Measurements from ENCODE around the gene SKAP1. TPM values are rescaled to one million over a fixed set of nuclear protein-coding genes. Genes with fewer than 3 reads are reported as not detected.

SKAP1 gene
- total and polyA plus RNA-seq, 2 of the 13 experiments (the other 11 are each of a cell fraction or from before 2014, with no cell fraction given), result 0.21 TPM; not detected in 1

GRCh38 chr17:48101012-48101720, 328.8 kb downstream of the SKAP1 start, which contains the start of gene CBX1:
Gene CBX1, minus strand, starts transcription at chr17:48101478. Its CDS starts 24,474 bp downstream, at chr17:48077004.
- Histone ChIP-seq H3K36me3 (replicated peaks in 1 of 2; ENCODE audit: control insufficient read depth in 1 of 2, insufficient read depth in 2 of 2, low read length in 2 of 2) (no peaks in the 10 kb centered on the region), H3K4me1 (ENCODE audit: insufficient read depth, low read length) (peaks cover 27% of the 10 kb centered on the region), H2AFZ (ENCODE audit: low read length) (peak within 1 kb of the TSS; percentile 20), H3K4me2 (ENCODE audit: low read depth, low read length) (peak within 1 kb of the TSS; percentile 72), H3K4me3 (replicated peaks in 1 of 3; ENCODE audit: insufficient read depth in 1 of 3, low read depth in 2 of 3, low read length in 3 of 3) (peak within 1 kb of the TSS; percentile 90), H4K20me1 (ENCODE audit: insufficient read depth, low read length) (0 out of 2 replicates have a peak, but pooled peaks cover 3% of the 10 kb centered on the region), H3K27me3 (ENCODE audit: control insufficient read depth in 1 of 2, insufficient read depth in 2 of 2, low read length in 2 of 2) (no peaks in the 10 kb centered on the region), H3K79me2 (ENCODE audit: insufficient read depth, low read length) (peaks cover 38% of the 10 kb centered on the region), H3K9ac (ENCODE audit: insufficient read depth, low read depth, low read length) (peak within 1 kb of the TSS; percentile 79), H3K27ac (ENCODE audit: extremely low read length, insufficient read depth, low read length) (peak within 1 kb of the TSS; percentile 84), H3K9me3 (ENCODE audit: low read length) (no peaks in the 10 kb centered on the region)
- CTCF ChIA-PET (ENCODE audit: low intra/inter-chr PET ratio, low total read pairs), result no interaction called here
- ATAC-seq (peak; percentile 96), DNase-seq (ENCODE audit: low spot score) (peak; percentile 93), FAIRE-seq (peak; percentile 59)
- in situ Hi-C loops (cut with HindIII; ENCODE audit: extremely low pct_ligation_motif_present, low pct_unique_long_range_greater_than_20kb) (no loop called here), intact Hi-C loops (cut with micrococcal nuclease; ENCODE audit: unreplicated experiment) (loop anchor here (2.0 kb wide), 1 partner anchor 76 kb away; no protein-coding TSS in a partner anchor)
- BruUV-seq (replicated peaks), result TSS peak; percentile 44
- POLR2A ChIA-PET, result interaction anchor here (1.3 to 2.2 kb wide), 3 partner anchors 15 to 206 kb away, joined by 3 to 19 read pairs (median 6); partner anchors contain the start of genes NFE2L1 and SP2
- 2% methylated on average over 34 of the region's 79 CpGs for WGBS (ENCODE audit: low lambda C conversion rate)
- TF ChIP-seq ZNF703 (CRISPR knock-in tag; IDR thresholded peaks at IDR 0.05; ENCODE audit: borderline replicate concordance), result no peak; the same call in 1 of the 2 replicates
- peak; percentile 21; the same call in 1 of the 2 replicates for TF ChIP-seq ZNF253 (CRISPR knock-in tag; IDR thresholded peaks at IDR 0.05; ENCODE audit: borderline replicate concordance)
- TF ChIP-seq MAZ (IDR thresholded peaks at IDR 0.05; ENCODE audit: borderline replicate concordance, low read depth, low read length), result 0 out of 2 replicates have a peak, but pooled peaks have one; percentile 63
- peak; percentile 97 for TF ChIP-seq MAZ (CRISPR knock-in tag; IDR thresholded peaks at IDR 0.05; ENCODE audit: low read depth)
- peak; percentile 88 for TF ChIP-seq RBM39 (IDR thresholded peaks at IDR 0.05; ENCODE audit: low read depth, low read length, poor library complexity, severe bottlenecking)
- TF ChIP-seq MAF1 (CRISPR knock-in tag; IDR thresholded peaks at IDR 0.05; ENCODE audit: borderline replicate concordance), result 0 out of 2 replicates have a peak, but pooled peaks have one; percentile 36
- 0 out of 2 replicates have a peak, but pooled peaks have one; percentile 6 for TF ChIP-seq ZNF576 (CRISPR knock-in tag; IDR thresholded peaks at IDR 0.05)
- TF ChIP-seq ZNF382 (CRISPR knock-in tag; IDR thresholded peaks at IDR 0.05; ENCODE audit: borderline replicate concordance), result no peak
- peak; percentile 89 for TF ChIP-seq CAMTA2 (CRISPR knock-in tag; IDR thresholded peaks at IDR 0.05; ENCODE audit: borderline replicate concordance)
- peak; percentile 97 for TF ChIP-seq REPIN1 (CRISPR knock-in tag; IDR thresholded peaks at IDR 0.05; ENCODE audit: borderline replicate concordance, low read depth)
- TF ChIP-seq ZNF44 (CRISPR knock-in tag; IDR thresholded peaks at IDR 0.05), result peak; percentile 71; the same call in 1 of the 2 replicates
- no peak for TF ChIP-seq LRRFIP1 (CRISPR knock-in tag; conservative IDR thresholded peaks at IDR 0.05)
- TF ChIP-seq ZNF780A (CRISPR knock-in tag; IDR thresholded peaks at IDR 0.05), result peak; percentile 86; the same call in 1 of the 2 replicates
- peak; percentile 93 for TF ChIP-seq ZNF678 (CRISPR knock-in tag; IDR thresholded peaks at IDR 0.05)
- peak; percentile 69 to 91 for TF ChIP-seq POLR2A (IDR thresholded peaks at IDR 0.05; ENCODE audit: insufficient read depth in 1 of 2, low read depth in 2 of 2, low read length in 2 of 2)
- TF ChIP-seq ZNF784 (CRISPR knock-in tag; IDR thresholded peaks at IDR 0.05; ENCODE audit: borderline replicate concordance), result peak; percentile 91; the same call in 1 of the 2 replicates
- peak; percentile 44; the same call in 1 of the 2 replicates for TF ChIP-seq MIXL1 (CRISPR knock-in tag; IDR thresholded peaks at IDR 0.05)
- TF ChIP-seq SRY (CRISPR knock-in tag; IDR thresholded peaks at IDR 0.05), result peak; percentile 97
- no peak for TF ChIP-seq ZNF12 (CRISPR knock-in tag; IDR thresholded peaks at IDR 0.05)
- TF ChIP-seq ZMYM4 (CRISPR knock-in tag; IDR thresholded peaks at IDR 0.05), result peak; percentile 86
- peak; percentile 99 for TF ChIP-seq ZNF501 (CRISPR knock-in tag; IDR thresholded peaks at IDR 0.05)

Data from HepG2 (cell line).